HepG2 (cell line): Measurements from ENCODE around the gene SPNS1. TPM values are rescaled to one million over a fixed set of nuclear protein-coding genes. Genes with fewer than 3 reads are reported as not detected.

ENCODE experiments used
- BRD4 ChIP-seq: sonication (generic); formaldehyde crosslinking; IDR thresholded peaks from 2 replicates; pipeline ENCODE4 v1.4.0; 2020; ENCODE audit warnings: missing genetic modification reagents
- KDM3A ChIP-seq: IDR thresholded peaks from 2 replicates; pipeline ENCODE4 v1.6.1; 2018; ENCODE audit warnings: low read depth, missing compliant biosample characterization
- PATZ1 ChIP-seq: sonication (generic); formaldehyde crosslinking; IDR thresholded peaks from 2 replicates; pipeline ENCODE4 v1.4.0; 2020; ENCODE audit warnings: missing genetic modification reagents
- RXRB ChIP-seq: IDR thresholded peaks from 2 replicates; pipeline ENCODE4 v1.6.1; 2016; ENCODE audit warnings: borderline replicate concordance, missing genetic modification reagents, missing compliant biosample characterization
- SAP130 ChIP-seq: IDR thresholded peaks from 2 replicates; pipeline ENCODE4 v1.6.1; 2016; ENCODE audit warnings: low read depth
- polyA plus RNA-seq, 8 experiments: library from polyadenylated mRNA; depleted of rRNA in 3 of 8; stranded (reverse) in 7 of 8; unstranded in 1 of 8; fragments of >200 nt; fragmentation: Illumina TruSeq in 4 of 8; extraction: Trizol in 4 of 8; gene quantifications; 2 replicates each; pipeline versions ENCODE4 v1.2.1 to v1.2.3, GENCODE V29; 2011 to 2016; ENCODE audit warnings: low read depth in 4 of 8, missing spikeins in 1 of 8, mixed read lengths in 1 of 8; ENCODE audit not compliant: insufficient read depth in 1 of 8
- total RNA-seq, 5 experiments: library from RNA; depleted of rRNA; stranded (reverse); fragments of >200 nt; fragmentation: Illumina TruSeq; extraction: Trizol; gene quantifications; 2 replicates each; pipeline ENCODE4 v1.2.3, GENCODE V29; 2016; ENCODE audit warnings: low read depth in 1 of 5
- TF ChIP-seq, protein P1 (sequence below): sonication (generic); formaldehyde crosslinking; IDR thresholded peaks from 2 replicates; pipeline ENCODE4 v1.4.0; 2020; ENCODE audit warnings: mild to moderate bottlenecking, missing genetic modification reagents

The SPNS1 gene
- total and polyA plus RNA-seq, 2 of the 13 experiments (the other 11 are each of a cell fraction or from before 2014, with no cell fraction given), result 25.6 to 38.8 TPM

DNA sequence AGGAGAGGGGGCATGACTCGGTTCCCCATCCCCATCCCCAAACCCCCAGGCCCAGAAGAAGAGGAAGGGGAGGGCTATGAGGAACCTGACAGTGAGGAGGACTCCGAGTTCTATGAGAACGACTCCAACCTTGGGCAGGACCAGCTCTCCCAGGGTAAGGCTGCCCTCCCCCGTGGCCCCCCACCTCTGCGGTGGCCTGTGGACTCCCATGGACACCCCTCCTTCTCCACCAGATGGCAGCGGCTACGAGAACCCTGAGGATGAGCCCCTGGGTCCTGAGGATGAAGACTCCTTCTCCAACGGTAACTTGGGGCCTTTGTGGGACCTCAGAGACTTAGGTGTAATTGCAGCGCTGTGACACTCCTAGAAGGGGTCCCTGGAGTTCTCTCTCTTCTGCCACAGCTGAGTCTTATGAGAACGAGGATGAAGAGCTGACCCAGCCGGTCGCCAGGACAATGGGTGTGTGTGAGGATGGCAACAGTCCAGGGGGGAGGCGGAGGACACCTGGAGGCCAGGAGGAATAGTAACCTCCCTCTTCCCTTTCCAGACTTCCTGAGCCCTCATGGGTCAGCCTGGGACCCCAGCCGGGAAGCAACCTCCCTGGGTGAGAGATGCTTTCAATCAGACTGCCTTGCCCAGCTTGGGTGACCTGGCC, 37.2 kb upstream of the SPNS1 start (continued):
- TF ChIP-seq, protein P1, sequence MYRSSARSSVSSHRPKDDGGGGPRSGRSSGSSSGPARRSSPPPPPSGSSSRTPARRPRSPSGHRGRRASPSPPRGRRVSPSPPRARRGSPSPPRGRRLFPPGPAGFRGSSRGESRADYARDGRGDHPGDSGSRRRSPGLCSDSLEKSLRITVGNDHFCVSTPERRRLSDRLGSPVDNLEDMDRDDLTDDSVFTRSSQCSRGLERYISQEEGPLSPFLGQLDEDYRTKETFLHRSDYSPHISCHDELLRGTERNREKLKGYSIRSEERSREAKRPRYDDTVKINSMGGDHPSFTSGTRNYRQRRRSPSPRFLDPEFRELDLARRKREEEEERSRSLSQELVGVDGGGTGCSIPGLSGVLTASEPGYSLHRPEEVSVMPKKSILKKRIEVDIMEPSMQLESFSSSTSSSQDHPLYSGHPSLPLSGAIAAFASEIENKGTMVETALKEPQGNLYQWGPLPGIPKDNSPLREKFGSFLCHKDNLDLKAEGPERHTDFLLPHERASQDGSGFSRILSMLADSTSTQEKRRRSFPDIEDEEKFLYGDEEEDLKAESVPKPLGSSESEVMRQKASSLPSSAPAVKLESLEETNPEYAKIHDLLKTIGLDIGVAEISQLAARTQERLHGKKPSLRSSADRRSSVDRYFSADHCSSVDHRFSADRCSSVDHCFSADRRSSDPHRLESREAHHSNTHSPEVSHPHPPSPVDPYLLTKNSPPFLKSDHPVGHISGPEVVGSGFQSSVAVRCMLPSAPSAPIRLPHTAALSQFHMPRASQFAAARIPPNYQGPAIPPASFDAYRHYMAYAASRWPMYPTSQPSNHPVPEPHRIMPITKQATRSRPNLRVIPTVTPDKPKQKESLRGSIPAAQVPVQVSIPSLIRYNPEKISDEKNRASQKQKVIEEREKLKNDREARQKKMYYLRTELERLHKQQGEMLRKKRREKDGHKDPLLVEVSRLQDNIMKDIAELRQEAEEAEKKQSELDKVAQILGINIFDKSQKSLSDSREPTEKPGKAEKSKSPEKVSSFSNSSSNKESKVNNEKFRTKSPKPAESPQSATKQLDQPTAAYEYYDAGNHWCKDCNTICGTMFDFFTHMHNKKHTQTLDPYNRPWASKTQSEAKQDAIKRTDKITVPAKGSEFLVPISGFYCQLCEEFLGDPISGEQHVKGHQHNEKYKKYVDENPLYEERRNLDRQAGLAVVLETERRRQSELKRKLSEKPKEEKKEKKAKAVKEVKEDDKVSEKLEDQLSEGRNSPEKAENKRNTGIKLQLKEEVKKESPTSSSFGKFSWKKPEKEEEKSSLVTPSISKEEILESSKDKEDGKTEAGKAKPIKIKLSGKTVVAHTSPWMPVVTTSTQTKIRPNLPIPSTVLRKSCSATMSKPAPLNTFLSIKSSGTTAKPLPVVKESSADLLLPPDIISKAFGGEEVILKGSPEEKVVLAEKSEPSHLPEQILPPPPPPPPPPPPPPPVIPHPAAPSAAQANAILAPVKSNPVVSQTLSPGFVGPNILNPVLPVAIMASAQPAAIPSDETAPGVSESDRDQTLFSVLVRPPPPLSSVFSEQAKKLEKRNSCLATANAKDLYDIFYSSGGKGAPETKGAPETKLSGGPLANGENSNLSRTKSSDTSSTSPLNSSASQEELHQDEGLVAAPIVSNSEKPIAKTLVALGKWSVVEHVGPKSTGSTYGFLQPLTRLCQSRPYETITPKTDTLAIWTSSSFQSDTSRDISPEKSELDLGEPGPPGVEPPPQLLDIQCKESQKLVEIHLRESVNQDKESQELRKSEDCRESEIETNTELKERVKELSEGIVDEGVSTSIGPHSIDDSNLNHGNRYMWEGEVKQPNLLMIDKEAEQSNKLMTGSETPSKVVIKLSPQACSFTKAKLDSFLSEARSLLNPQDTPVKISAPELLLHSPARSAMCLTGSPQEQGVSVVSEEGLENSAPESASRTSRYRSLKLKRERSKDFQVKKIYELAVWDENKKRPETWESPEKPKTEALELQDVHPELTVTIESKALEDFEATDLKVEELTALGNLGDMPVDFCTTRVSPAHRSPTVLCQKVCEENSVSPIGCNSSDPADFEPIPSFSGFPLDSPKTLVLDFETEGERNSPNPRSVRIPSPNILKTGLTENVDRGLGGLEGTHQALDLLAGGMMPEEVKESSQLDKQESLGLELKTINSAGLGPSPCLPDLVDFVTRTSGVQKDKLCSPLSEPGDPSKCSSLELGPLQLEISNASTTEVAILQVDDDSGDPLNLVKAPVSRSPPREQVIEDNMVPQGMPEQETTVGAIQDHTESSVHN (CRISPR knock-in tag), result no peak
- TF ChIP-seq PATZ1 (peak; percentile 84), KDM3A (no peak), RXRB (CRISPR knock-in tag) (0 out of 2 replicates have a peak, but pooled peaks have one; percentile 21), BRD4 (CRISPR knock-in tag) (no peak), SAP130 (peak; percentile 49)
